Loucy (cell line): ENCODE results near the gene MORC3.
"Not testable (repeated sequence)": the region's sequence is repeated elsewhere in the genome, so short reads cannot be mapped to it uniquely, and the experiment has no call there.

Source experiments
- H2AFZ ChIP-seq: fragments of 200-600 bp; sonication (generic); 2 replicates; pipeline ENCODE4 v1.6.0; 2016; ENCODE audit warnings: antibody characterized with exemption, mild to moderate bottlenecking, low read length, moderate library complexity
- H3F3A ChIP-seq: fragments of 200-600 bp; 2 replicates; pipeline ENCODE4 v1.6.0; 2016; ENCODE audit warnings: antibody characterized with exemption, low read depth, mild to moderate bottlenecking
- H3K27me3 ChIP-seq: fragments of 200-600 bp; sonication (generic); 2 replicates; pipeline ENCODE4 v1.6.1; 2014; ENCODE audit warnings: low read length, mild to moderate bottlenecking; ENCODE audit not compliant: insufficient read depth, poor library complexity, severe bottlenecking
- H3K36me3 ChIP-seq: fragments of 200-600 bp; sonication (generic); 2 replicates; pipeline ENCODE4 v1.6.1; 2016; ENCODE audit warnings: low read length; ENCODE audit not compliant: insufficient read depth
- H3K4me1 ChIP-seq: fragments of 200-600 bp; sonication (generic); 2 replicates; pipeline ENCODE4 v1.5.1; 2014; ENCODE audit warnings: low read length, mild to moderate bottlenecking; ENCODE audit not compliant: insufficient read depth, poor library complexity, severe bottlenecking
- H3K4me2 ChIP-seq: fragments of 200-600 bp; sonication (generic); 2 replicates; pipeline ENCODE4 v1.6.0; 2014; ENCODE audit warnings: antibody characterized with exemption, low read length, low read depth, mild to moderate bottlenecking; ENCODE audit not compliant: poor library complexity, severe bottlenecking
- H3K4me3 ChIP-seq: fragments of 200-600 bp; sonication (generic); 2 replicates; pipeline ENCODE4 v1.5.1; 2014; ENCODE audit warnings: low read length, mild to moderate bottlenecking, mixed read lengths; ENCODE audit not compliant: poor library complexity, severe bottlenecking
- H3K79me2 ChIP-seq: fragments of 200-600 bp; sonication (generic); 2 replicates; pipeline ENCODE4 v1.6.1; 2014; ENCODE audit warnings: low read length; ENCODE audit not compliant: insufficient read depth
- H3K9ac ChIP-seq: fragments of 200-600 bp; sonication (generic); 2 replicates; pipeline ENCODE4 v1.6.0; 2014; ENCODE audit warnings: mild to moderate bottlenecking, low read depth, low read length, moderate library complexity; ENCODE audit not compliant: poor library complexity, severe bottlenecking
- H3K9me2 ChIP-seq: fragments of 200-600 bp; sonication (generic); replicated peaks from 2 replicates; pipeline ENCODE4 v1.6.1; 2016; ENCODE audit warnings: low read depth, low read length, mixed read lengths
- H3K9me3 ChIP-seq: fragments of 200-600 bp; sonication (generic); 2 replicates; pipeline ENCODE4 v1.6.1; 2014; ENCODE audit warnings: mild to moderate bottlenecking, antibody characterized with exemption, low read length, low read depth; ENCODE audit not compliant: insufficient read depth
- H4K20me1 ChIP-seq: fragments of 200-600 bp; sonication (generic); 2 replicates; pipeline ENCODE4 v1.6.0; 2014; ENCODE audit warnings: antibody characterized with exemption, low read length, mild to moderate bottlenecking; ENCODE audit not compliant: insufficient read depth, poor library complexity, severe bottlenecking
- EZH2phosphoT487 ChIP-seq: fragments of 200-600 bp; IDR thresholded peaks from 2 replicates; pipeline ENCODE4 v1.6.1; 2018; ENCODE audit warnings: antibody characterized with exemption, mild to moderate bottlenecking, moderate library complexity, borderline replicate concordance
- TF ChIP-seq, protein P1 (sequence below): fragments of 200-600 bp; sonication (generic); conservative IDR thresholded peaks from 2 replicates; pipeline ENCODE4 v1.5.1; 2014; ENCODE audit warnings: mild to moderate bottlenecking, antibody characterized with exemption, low read length

MORC3 gene

DNA sequence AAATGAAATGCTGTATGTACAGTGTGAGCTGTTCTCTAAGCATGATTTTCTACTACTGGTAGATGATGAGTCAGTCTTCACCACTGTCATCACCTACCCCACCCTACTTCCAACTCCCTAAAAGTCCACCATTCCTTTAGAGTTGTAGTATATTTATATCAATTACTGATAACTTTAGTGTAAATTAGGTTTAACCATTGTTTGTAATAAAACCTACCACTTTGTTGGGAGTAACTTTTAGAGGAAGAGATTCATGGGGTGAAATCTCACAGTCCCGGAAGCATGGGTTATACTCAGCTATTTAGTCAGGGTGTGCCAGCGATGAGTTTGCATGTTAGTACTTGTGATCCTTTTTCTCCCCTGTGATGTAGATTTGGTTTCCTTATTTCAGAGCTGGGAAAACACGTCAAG lies 17.1 kb downstream of the MORC3 start:
- no peak overlapping the region for H3K4me2 ChIP-seq
- peaks cover 66% of the 10 kb centered on the region; the same call in 1 of the 2 replicates for H3K36me3 ChIP-seq
- no peak overlapping the region for H2AFZ ChIP-seq
- no peaks in the 10 kb centered on the region for H3K9me3 ChIP-seq
- TF ChIP-seq EZH2phosphoT487 = no peak
- TF ChIP-seq, protein P1, sequence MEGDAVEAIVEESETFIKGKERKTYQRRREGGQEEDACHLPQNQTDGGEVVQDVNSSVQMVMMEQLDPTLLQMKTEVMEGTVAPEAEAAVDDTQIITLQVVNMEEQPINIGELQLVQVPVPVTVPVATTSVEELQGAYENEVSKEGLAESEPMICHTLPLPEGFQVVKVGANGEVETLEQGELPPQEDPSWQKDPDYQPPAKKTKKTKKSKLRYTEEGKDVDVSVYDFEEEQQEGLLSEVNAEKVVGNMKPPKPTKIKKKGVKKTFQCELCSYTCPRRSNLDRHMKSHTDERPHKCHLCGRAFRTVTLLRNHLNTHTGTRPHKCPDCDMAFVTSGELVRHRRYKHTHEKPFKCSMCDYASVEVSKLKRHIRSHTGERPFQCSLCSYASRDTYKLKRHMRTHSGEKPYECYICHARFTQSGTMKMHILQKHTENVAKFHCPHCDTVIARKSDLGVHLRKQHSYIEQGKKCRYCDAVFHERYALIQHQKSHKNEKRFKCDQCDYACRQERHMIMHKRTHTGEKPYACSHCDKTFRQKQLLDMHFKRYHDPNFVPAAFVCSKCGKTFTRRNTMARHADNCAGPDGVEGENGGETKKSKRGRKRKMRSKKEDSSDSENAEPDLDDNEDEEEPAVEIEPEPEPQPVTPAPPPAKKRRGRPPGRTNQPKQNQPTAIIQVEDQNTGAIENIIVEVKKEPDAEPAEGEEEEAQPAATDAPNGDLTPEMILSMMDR = no peak
- H3K9ac ChIP-seq = no peak overlapping the region
- no peaks in the 10 kb centered on the region for H3K9me2 ChIP-seq
- H3F3A ChIP-seq = no peaks in the 10 kb centered on the region
- H3K4me3 ChIP-seq = no peak overlapping the region
- H4K20me1 ChIP-seq = peaks cover 7% of the 10 kb centered on the region
- peaks cover 37% of the 10 kb centered on the region for H3K79me2 ChIP-seq
- H3K27me3 ChIP-seq = no peaks in the 10 kb centered on the region
- no peaks in the 10 kb centered on the region for H3K4me1 ChIP-seq

DNA sequence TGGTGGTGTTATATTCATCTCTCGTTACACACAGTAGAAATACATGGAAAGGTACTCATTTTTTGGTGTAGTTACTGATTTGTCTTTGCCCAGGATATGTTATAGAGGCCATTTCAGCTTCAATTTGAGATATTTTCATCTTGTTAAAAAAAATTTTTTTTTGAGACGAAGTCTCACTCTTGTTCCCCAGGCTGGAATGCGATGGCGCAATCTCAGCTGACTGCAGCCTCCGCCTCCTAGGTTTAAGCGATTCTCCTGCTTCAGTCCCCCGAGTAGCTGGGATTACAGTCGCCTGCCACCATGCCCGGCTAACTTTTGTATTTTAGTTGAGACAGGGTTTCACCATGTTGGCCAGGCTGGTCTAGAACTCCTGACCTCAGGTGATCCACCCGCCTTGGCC lies 19.0 kb downstream of the MORC3 start:
- Histone ChIP-seq H3K4me3 (no peak overlapping the region), H3K36me3 (peaks cover 80% of the 10 kb centered on the region; the same call in 1 of the 2 replicates), H4K20me1 (peaks cover 3% of the 10 kb centered on the region), H3K4me1 (no peaks in the 10 kb centered on the region), H3K4me2 (no peak overlapping the region), H3K9me2 (no peaks in the 10 kb centered on the region), H3K27me3 (no peaks in the 10 kb centered on the region), H3K79me2 (peaks cover 18% of the 10 kb centered on the region; the same call in 1 of the 2 replicates), H3K9ac (no peak overlapping the region), H3K9me3 (no peaks in the 10 kb centered on the region), H2AFZ (no peak overlapping the region), H3F3A (no peaks in the 10 kb centered on the region)
- no peak for TF ChIP-seq EZH2phosphoT487
- TF ChIP-seq, protein P1 = no peak

DNA sequence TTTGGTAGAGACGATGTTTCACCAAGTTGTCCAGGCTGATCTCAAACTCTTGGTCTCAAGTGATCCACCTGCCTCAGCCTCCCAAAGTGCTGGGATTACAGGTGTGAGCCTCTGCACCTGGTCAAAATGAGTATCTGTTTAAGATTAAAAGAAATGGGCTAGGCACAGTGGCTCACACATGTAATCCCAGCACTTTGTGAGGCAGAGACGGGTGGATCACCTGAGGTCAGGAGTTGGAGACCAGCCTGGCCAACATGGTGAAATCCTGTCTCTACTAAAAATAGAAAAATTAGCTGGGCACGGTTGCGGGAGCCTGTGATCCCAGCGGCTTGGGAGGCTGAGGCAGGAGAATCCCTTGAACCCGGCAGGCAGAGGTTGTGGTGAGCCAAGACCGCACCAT lies 22.6 kb downstream of the MORC3 start:
- H3K36me3 ChIP-seq = peaks cover 92% of the 10 kb centered on the region; the same call in 1 of the 2 replicates
- not testable (repeated sequence) for H3K9ac ChIP-seq, H3F3A ChIP-seq, H3K9me3 ChIP-seq, H3K9me2 ChIP-seq, H3K4me1 ChIP-seq, H2AFZ ChIP-seq, H3K79me2 ChIP-seq, H4K20me1 ChIP-seq, H3K27me3 ChIP-seq, H3K4me3 ChIP-seq, H3K4me2 ChIP-seq

DNA sequence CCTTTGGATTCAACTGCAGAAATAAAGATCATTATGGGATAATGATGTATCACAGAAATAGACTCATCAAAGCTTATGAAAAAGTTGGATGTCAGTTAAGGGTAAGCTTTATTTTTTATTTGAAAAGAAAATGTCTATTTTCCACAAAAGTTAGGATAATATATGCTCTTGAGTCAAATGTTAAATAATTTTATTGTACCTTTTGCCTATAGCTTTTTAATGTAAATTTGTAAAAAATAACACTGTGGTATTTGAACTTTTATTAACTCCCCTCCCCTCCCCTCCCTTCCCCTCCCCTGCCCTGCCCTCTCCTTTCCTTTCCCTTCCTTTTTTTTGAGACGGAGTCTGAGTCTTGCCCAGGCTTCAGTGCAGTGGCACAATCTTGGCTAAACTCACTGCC lies 24.9 kb downstream of the MORC3 start:
- H3F3A ChIP-seq = no peaks in the 10 kb centered on the region
- no peaks in the 10 kb centered on the region for H3K27me3 ChIP-seq
- H3K9me3 ChIP-seq = no peaks in the 10 kb centered on the region
- no peaks in the 10 kb centered on the region for H3K9me2 ChIP-seq
- no peak overlapping the region for H2AFZ ChIP-seq
- H4K20me1 ChIP-seq = no peaks in the 10 kb centered on the region
- H3K79me2 ChIP-seq = no peaks in the 10 kb centered on the region
- H3K9ac ChIP-seq = no peak overlapping the region
- H3K4me3 ChIP-seq = no peak overlapping the region
- TF ChIP-seq, protein P1 = no peak
- TF ChIP-seq EZH2phosphoT487 = no peak
- no peak overlapping the region for H3K4me2 ChIP-seq
- H3K4me1 ChIP-seq = no peaks in the 10 kb centered on the region
- peaks cover 91% of the 10 kb centered on the region; the same call in 1 of the 2 replicates for H3K36me3 ChIP-seq
